Measurements from ENCODE around the gene UBE2G1.

The UBE2G1 gene

GRCh38 chr17:4270736-4271135 lies 95.7 kb downstream of the UBE2G1 start:
- Histone ChIP-seq H4K20me1 (ENCODE audit: low read depth, low read length) (no peaks in the 10 kb centered on the region), H3K27ac (ENCODE audit: low read depth, low read length) (no peak overlapping the region), H3K9ac (ENCODE audit: low read length) (no peak overlapping the region), H3K79me2 (ENCODE audit: insufficient read depth, low read length) (no peaks in the 10 kb centered on the region; the same call in 1 of the 2 replicates), H3K9me2 (replicated peaks; ENCODE audit: insufficient read depth, low read length) (no peaks in the 10 kb centered on the region), H3K9me3 (ENCODE audit: insufficient read depth, low read length) (no peaks in the 10 kb centered on the region), H3K4me2 (ENCODE audit: low read depth, low read length, poor library complexity, severe bottlenecking) (no peak overlapping the region), H2AFZ (ENCODE audit: low read depth, low read length, severe bottlenecking) (no peak overlapping the region), H3K4me3 (ENCODE audit: insufficient read depth, low read length, poor library complexity, severe bottlenecking) (no peak overlapping the region), H3K27me3 (ENCODE audit: low read length) (no peaks in the 10 kb centered on the region), H3K36me3 (ENCODE audit: low read length) (peaks cover 17% of the 10 kb centered on the region), H3F3A (ENCODE audit: insufficient read depth) (peaks cover 18% of the 10 kb centered on the region)
- no peak for TF ChIP-seq EZH2phosphoT487 (conservative IDR thresholded peaks at IDR 0.05; ENCODE audit: low read length)
- TF ChIP-seq CTCF (IDR thresholded peaks at IDR 0.05; ENCODE audit: insufficient read depth, low read length, poor library complexity, severe bottlenecking), result no peak

GRCh38 chr17:4269915-4270314 lies 96.6 kb downstream of the UBE2G1 start:
- H3K36me3 ChIP-seq (ENCODE audit: low read length), result peaks cover 15% of the 10 kb centered on the region
- H3K27ac ChIP-seq (ENCODE audit: low read depth, low read length), result no peak overlapping the region
- H4K20me1 ChIP-seq (ENCODE audit: low read depth, low read length), result no peaks in the 10 kb centered on the region
- no peak overlapping the region for H3K4me3 ChIP-seq (ENCODE audit: insufficient read depth, low read length, poor library complexity, severe bottlenecking)
- no peaks in the 10 kb centered on the region for H3K27me3 ChIP-seq (ENCODE audit: low read length)
- TF ChIP-seq EZH2phosphoT487 (conservative IDR thresholded peaks at IDR 0.05; ENCODE audit: low read length), result no peak
- no peaks in the 10 kb centered on the region for H3K9me2 ChIP-seq (replicated peaks; ENCODE audit: insufficient read depth, low read length)
- no peaks in the 10 kb centered on the region; the same call in 1 of the 2 replicates for H3K79me2 ChIP-seq (ENCODE audit: insufficient read depth, low read length)
- H3K9ac ChIP-seq (ENCODE audit: low read length), result no peak overlapping the region
- H3K4me2 ChIP-seq (ENCODE audit: low read depth, low read length, poor library complexity, severe bottlenecking), result no peak overlapping the region
- no peak overlapping the region for H2AFZ ChIP-seq (ENCODE audit: low read depth, low read length, severe bottlenecking)
- peaks cover 22% of the 10 kb centered on the region for H3F3A ChIP-seq (ENCODE audit: insufficient read depth)
- no peaks in the 10 kb centered on the region for H3K9me3 ChIP-seq (ENCODE audit: insufficient read depth, low read length)

GRCh38 chr17:4267402-4267801 lies 99.1 kb downstream of the UBE2G1 start:
- Histone ChIP-seq H3K9me3 (ENCODE audit: insufficient read depth, low read length) (no peaks in the 10 kb centered on the region), H3F3A (ENCODE audit: insufficient read depth) (peaks cover 22% of the 10 kb centered on the region), H3K9ac (ENCODE audit: low read length) (no peak overlapping the region), H3K4me2 (ENCODE audit: low read depth, low read length, poor library complexity, severe bottlenecking) (no peak overlapping the region), H3K9me2 (replicated peaks; ENCODE audit: insufficient read depth, low read length) (no peaks in the 10 kb centered on the region), H2AFZ (ENCODE audit: low read depth, low read length, severe bottlenecking) (no peak overlapping the region), H3K27me3 (ENCODE audit: low read length) (no peaks in the 10 kb centered on the region), H4K20me1 (ENCODE audit: low read depth, low read length) (no peaks in the 10 kb centered on the region), H3K4me3 (ENCODE audit: insufficient read depth, low read length, poor library complexity, severe bottlenecking) (no peak overlapping the region), H3K79me2 (ENCODE audit: insufficient read depth, low read length) (peaks cover 13% of the 10 kb centered on the region), H3K36me3 (ENCODE audit: low read length) (peaks cover 14% of the 10 kb centered on the region), H3K27ac (ENCODE audit: low read depth, low read length) (no peak overlapping the region)
- no peak for TF ChIP-seq EZH2phosphoT487 (conservative IDR thresholded peaks at IDR 0.05; ENCODE audit: low read length)
- no peak for TF ChIP-seq CTCF (IDR thresholded peaks at IDR 0.05; ENCODE audit: insufficient read depth, low read length, poor library complexity, severe bottlenecking)

GRCh38 chr17:4266550-4266949 lies 99.9 kb downstream of the UBE2G1 start:
- Histone ChIP-seq H3K9ac (ENCODE audit: low read length) (no peak overlapping the region), H3K27ac (ENCODE audit: low read depth, low read length) (no peak overlapping the region), H3K36me3 (ENCODE audit: low read length) (peaks cover 8% of the 10 kb centered on the region), H3K79me2 (ENCODE audit: insufficient read depth, low read length) (peaks cover 22% of the 10 kb centered on the region), H3K4me3 (ENCODE audit: insufficient read depth, low read length, poor library complexity, severe bottlenecking) (no peak overlapping the region), H4K20me1 (ENCODE audit: low read depth, low read length) (no peaks in the 10 kb centered on the region), H3K9me3 (ENCODE audit: insufficient read depth, low read length) (no peaks in the 10 kb centered on the region), H2AFZ (ENCODE audit: low read depth, low read length, severe bottlenecking) (no peak overlapping the region), H3K9me2 (replicated peaks; ENCODE audit: insufficient read depth, low read length) (no peaks in the 10 kb centered on the region), H3F3A (ENCODE audit: insufficient read depth) (peaks cover 19% of the 10 kb centered on the region), H3K4me2 (ENCODE audit: low read depth, low read length, poor library complexity, severe bottlenecking) (no peak overlapping the region), H3K27me3 (ENCODE audit: low read length) (no peaks in the 10 kb centered on the region)
- no peak for TF ChIP-seq CTCF (IDR thresholded peaks at IDR 0.05; ENCODE audit: insufficient read depth, low read length, poor library complexity, severe bottlenecking)
- no peak for TF ChIP-seq EZH2phosphoT487 (conservative IDR thresholded peaks at IDR 0.05; ENCODE audit: low read length)

Data from SU-DHL-6 (cell line).